ENCODE results near the gene ARMH1.
"Not testable (repeated sequence)": the region's sequence is repeated elsewhere in the genome, so short reads cannot be mapped to it uniquely, and the experiment has no call there.

The ARMH1 gene

DNA sequence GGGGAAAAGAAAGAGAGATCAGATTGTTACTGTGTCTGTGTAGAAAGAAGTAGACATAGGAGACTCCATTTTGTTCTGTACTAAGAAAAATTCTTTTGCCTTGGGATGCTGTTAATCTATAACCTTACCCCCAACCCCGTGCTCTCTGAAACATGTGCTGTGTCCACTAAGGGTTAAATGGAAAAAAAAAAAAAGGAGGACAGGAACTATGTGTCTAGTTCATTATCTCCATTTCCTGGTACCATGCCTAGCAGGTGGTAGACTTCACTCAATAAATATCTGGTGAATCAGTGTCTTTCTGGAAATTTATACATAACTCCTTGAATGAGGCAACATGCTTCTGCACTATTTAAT is 64.4 kb downstream of the ARMH1 start:
- not testable (repeated sequence) for H3K27me3 Mint-ChIP-seq, H3K36me3 Mint-ChIP-seq, H3K9me3 Mint-ChIP-seq
- peak overlapping the region; percentile 92 for H3K27ac Mint-ChIP-seq
- peaks cover 18% of the 10 kb centered on the region for H3K4me1 Mint-ChIP-seq
- H3K4me3 Mint-ChIP-seq = peak overlapping the region; percentile 94

DNA sequence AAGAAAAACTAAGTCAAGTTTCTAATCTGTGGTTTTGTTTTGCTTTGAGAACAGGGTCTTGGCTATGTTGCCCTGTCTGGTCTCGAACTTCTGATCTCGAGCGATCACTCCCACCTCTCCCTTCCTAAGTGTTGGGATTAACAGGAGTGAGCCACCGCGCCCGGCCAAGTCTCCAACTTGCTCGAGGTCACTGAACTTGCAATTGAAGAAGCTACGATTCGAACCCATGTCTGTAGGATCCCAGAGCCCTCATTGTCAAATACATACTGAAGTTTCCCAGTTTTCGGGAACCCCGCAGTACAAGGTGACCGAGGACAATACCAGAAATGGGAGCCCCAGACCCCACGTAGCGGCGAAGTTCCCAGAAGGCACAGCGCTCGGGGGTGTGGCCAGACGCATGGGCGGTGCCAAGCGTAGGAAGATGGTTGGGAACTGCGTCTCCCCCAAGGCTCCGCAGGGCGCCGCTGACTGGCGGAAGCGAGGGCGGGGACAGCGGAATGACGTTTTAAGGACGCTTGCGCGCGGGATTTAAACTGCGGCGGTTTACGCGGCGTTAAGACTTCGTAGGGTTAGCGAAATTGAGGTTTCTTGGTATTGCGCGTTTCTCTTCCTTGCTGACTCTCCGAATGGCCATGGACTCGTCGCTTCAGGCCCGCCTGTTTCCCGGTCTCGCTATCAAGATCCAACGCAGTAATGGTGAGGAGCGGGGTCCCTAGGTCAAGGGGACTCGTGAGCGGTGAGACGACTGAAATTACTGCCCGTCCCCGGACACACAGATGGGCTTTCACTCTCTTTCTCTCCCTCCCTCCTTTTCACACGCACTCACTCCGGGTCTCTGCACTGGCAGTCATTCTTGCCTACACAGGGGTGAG is 65.0 kb downstream of the ARMH1 start, which contains the start of gene KIF2C:
Gene KIF2C, plus strand, starts transcription at position 531 of the 872 bp plus-strand sequence. Its CDS starts 96 bp downstream, at position 627.
- Mint-ChIP-seq H3K9me3 (no peaks in the 10 kb centered on the region), H3K36me3 (no peaks in the 10 kb centered on the region), H3K4me3 (peak within 1 kb of the TSS; percentile 94), H3K27ac (peak within 1 kb of the TSS; percentile 92), H3K4me1 (peaks cover 18% of the 10 kb centered on the region), H3K27me3 (no peaks in the 10 kb centered on the region)

DNA sequence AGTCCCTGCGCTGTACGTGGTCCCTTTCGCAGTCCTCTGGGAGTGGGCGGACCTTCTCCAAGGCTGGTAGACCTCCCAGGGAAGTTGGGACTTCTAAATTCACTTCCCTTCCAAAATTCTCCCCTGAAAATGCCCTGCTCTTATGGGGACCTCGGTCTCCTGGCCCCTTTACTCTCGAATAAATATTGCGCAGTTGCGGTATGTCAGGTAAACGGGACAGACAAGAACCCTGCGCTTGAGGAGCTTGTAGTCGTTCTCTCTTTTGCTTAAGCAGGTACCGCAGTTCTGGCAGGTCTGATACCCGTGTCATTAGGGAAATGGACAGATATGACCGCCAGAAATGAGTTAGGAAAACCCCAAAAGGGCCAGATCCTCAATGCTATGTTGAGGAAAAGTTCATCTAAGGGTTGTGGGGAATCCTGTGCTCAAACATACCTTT is 65.7 kb downstream of the ARMH1 start:
- H3K36me3 Mint-ChIP-seq = no peaks in the 10 kb centered on the region
- no peaks in the 10 kb centered on the region for H3K9me3 Mint-ChIP-seq
- H3K27me3 Mint-ChIP-seq = no peaks in the 10 kb centered on the region
- peak overlapping the region; percentile 65 for H3K27ac Mint-ChIP-seq
- peak overlapping the region; percentile 94 for H3K4me3 Mint-ChIP-seq
- peaks cover 18% of the 10 kb centered on the region for H3K4me1 Mint-ChIP-seq

DNA sequence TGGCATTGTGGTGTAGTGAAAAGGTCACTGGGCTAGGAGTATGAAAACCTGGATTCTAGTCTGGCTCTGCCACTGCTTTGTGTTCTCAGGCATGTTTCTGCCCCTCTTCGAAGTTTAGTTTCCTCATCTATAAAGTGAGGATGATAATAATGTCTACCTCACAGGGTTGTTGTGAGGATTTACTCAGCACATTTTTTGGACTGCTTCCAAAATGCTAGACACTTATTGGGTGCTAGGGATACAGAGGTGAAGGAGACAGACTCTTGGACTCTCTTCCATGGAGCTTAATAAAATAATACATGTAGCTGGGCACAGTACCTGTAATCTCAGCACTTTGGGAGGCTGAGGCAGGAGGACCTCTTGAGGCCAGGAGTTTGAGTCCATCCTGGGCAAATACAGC is 68.7 kb downstream of the ARMH1 start:
- no peaks in the 10 kb centered on the region for H3K9me3 Mint-ChIP-seq
- no peaks in the 10 kb centered on the region for H3K27me3 Mint-ChIP-seq
- no peak overlapping the region for H3K27ac Mint-ChIP-seq
- H3K4me3 Mint-ChIP-seq = no peak overlapping the region
- no peaks in the 10 kb centered on the region for H3K36me3 Mint-ChIP-seq
- peaks cover 21% of the 10 kb centered on the region for H3K4me1 Mint-ChIP-seq

DNA sequence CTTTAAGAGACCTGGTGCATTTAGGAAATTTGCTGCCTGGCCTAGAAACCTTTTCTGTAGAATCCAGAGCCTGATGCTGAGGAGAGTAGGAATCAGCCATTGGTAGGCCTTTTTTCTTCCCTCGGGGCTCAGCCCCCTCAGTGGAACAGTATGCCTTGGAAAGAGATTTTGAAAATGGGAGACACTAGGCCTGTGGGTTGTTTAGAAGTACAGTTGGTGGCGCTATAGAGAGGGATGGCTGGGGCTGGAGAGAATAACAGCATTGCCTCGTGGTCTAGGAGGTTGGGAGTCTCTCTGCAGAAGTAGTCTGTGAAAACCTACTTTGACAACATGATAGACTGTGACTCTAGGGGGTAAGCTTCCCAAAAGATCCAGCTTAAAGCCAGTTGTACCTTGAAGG is 73.4 kb downstream of the ARMH1 start:
- Mint-ChIP-seq H3K9me3 (no peaks in the 10 kb centered on the region), H3K27ac (no peak overlapping the region), H3K36me3 (no peaks in the 10 kb centered on the region), H3K4me3 (no peak overlapping the region), H3K27me3 (no peaks in the 10 kb centered on the region), H3K4me1 (peaks cover 3% of the 10 kb centered on the region)

DNA sequence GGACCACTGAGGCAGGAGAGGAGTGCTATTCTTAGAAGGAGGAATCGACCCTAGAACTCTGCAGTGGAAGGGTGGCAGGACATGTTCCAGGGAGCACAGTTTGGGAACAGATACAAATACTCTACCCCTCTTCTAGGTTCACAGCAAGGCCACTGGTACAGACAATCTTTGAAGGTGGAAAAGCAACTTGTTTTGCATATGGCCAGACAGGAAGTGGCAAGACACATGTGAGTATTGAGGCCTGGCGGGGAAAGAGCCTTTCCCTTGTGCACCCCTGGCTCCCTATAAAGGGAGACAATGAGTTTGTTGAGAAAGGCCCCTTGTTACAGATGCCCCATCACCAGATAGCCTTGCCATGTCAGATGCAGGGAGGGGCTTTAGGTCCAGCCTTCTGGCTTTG is 82.9 kb downstream of the ARMH1 start:
- H3K4me3 Mint-ChIP-seq = no peak overlapping the region
- peaks cover 9% of the 10 kb centered on the region for H3K4me1 Mint-ChIP-seq

DNA sequence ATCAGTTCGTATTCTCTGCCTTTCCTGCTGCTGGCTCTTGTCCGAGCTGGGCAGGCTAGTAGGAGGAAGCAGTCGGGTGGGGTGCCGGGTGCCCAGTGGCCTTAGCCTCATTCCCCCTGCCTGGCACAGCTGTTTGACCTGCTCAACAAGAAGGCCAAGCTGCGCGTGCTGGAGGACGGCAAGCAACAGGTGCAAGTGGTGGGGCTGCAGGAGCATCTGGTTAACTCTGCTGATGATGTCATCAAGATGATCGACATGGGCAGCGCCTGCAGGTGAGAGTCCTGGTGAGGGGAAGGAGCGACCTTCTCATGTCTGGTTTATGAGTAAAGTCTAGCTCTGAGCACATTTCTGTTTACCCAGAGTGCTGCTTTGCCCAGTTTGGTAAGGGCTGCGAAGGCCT is 84.6 kb downstream of the ARMH1 start:
- Mint-ChIP-seq H3K4me1 (peaks cover 4% of the 10 kb centered on the region), H3K27me3 (no peaks in the 10 kb centered on the region), H3K9me3 (no peaks in the 10 kb centered on the region), H3K36me3 (no peaks in the 10 kb centered on the region), H3K27ac (no peak overlapping the region), H3K4me3 (no peak overlapping the region)

More for the DNA sequence above, 82.9 kb downstream of the ARMH1 start:
- no peaks in the 10 kb centered on the region for H3K9me3 Mint-ChIP-seq
- H3K36me3 Mint-ChIP-seq = no peaks in the 10 kb centered on the region
- H3K27me3 Mint-ChIP-seq = no peaks in the 10 kb centered on the region
- H3K27ac Mint-ChIP-seq = no peak overlapping the region

- H3K4me3 Mint-ChIP-seq = no peak overlapping the region
- H3K4me1 Mint-ChIP-seq = peaks cover 4% of the 10 kb centered on the region
- H3K9me3 Mint-ChIP-seq = no peaks in the 10 kb centered on the region
- H3K27me3 Mint-ChIP-seq = no peaks in the 10 kb centered on the region
- H3K27ac Mint-ChIP-seq = no peak overlapping the region
- H3K36me3 Mint-ChIP-seq = no peaks in the 10 kb centered on the region
Measured at GRCh38 chr1:44760876-44761275, 86.4 kb downstream of the ARMH1 start.

- H3K9me3 Mint-ChIP-seq, H3K27me3 Mint-ChIP-seq, H3K4me3 Mint-ChIP-seq, H3K4me1 Mint-ChIP-seq, H3K36me3 Mint-ChIP-seq, H3K27ac Mint-ChIP-seq: not testable (repeated sequence)
Measured at GRCh38 chr1:44766421-44766820, 91.9 kb downstream of the ARMH1 start.
